Loucy (cell line): Measurements from ENCODE around the gene KDM4C.

Experiments
- EZH2phosphoT487 ChIP-seq: fragments of 200-600 bp; IDR thresholded peaks from 2 replicates; pipeline ENCODE4 v1.6.1; 2018; ENCODE audit warnings: antibody characterized with exemption, mild to moderate bottlenecking, moderate library complexity, borderline replicate concordance
- TF ChIP-seq, protein P1 (sequence below): fragments of 200-600 bp; sonication (generic); conservative IDR thresholded peaks from 2 replicates; pipeline ENCODE4 v1.5.1; 2014; ENCODE audit warnings: mild to moderate bottlenecking, antibody characterized with exemption, low read length

DNA sequence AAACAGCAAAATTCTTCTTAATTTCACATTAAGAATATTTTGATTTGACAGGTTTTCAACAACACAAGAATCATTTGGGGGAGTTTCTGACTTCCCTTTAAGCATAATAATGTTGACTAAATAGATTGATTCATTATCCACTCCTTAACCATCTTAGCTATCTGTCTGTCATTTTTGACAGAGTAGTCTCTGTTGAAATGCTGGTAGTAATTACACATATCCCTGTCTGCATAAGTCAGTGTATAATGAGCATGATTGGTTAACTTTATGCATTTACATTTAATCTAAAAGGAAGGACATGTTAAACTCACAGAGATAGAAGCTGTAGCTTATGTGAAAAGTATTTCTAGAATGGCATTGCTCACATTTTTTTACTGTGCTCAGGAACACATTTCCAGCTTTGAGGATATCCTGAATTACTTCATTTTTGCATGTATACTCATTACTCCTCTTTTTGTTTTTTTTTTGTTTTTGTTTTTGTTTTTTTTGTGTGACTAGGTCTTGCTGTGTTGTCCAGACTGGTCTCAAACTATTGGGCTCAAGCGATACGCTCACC lies 385.9 kb downstream of the KDM4C start:
- TF ChIP-seq, protein P1, sequence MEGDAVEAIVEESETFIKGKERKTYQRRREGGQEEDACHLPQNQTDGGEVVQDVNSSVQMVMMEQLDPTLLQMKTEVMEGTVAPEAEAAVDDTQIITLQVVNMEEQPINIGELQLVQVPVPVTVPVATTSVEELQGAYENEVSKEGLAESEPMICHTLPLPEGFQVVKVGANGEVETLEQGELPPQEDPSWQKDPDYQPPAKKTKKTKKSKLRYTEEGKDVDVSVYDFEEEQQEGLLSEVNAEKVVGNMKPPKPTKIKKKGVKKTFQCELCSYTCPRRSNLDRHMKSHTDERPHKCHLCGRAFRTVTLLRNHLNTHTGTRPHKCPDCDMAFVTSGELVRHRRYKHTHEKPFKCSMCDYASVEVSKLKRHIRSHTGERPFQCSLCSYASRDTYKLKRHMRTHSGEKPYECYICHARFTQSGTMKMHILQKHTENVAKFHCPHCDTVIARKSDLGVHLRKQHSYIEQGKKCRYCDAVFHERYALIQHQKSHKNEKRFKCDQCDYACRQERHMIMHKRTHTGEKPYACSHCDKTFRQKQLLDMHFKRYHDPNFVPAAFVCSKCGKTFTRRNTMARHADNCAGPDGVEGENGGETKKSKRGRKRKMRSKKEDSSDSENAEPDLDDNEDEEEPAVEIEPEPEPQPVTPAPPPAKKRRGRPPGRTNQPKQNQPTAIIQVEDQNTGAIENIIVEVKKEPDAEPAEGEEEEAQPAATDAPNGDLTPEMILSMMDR: no peak
- no peak for TF ChIP-seq EZH2phosphoT487
